DMS 273 treated with DMSO at 0.1 percent for 48 hours (cell line): Measurements from ENCODE around the gene CASP12.
"Not testable (repeated sequence)": the region's sequence is repeated elsewhere in the genome, so short reads cannot be mapped to it uniquely, and the experiment has no call there.

ENCODE experiments used
- DNase-seq: peaks from one replicate; lab custom pipeline; 2025; lab: John Stamatoyannopoulos, UW

Gene CASP12

DNA sequence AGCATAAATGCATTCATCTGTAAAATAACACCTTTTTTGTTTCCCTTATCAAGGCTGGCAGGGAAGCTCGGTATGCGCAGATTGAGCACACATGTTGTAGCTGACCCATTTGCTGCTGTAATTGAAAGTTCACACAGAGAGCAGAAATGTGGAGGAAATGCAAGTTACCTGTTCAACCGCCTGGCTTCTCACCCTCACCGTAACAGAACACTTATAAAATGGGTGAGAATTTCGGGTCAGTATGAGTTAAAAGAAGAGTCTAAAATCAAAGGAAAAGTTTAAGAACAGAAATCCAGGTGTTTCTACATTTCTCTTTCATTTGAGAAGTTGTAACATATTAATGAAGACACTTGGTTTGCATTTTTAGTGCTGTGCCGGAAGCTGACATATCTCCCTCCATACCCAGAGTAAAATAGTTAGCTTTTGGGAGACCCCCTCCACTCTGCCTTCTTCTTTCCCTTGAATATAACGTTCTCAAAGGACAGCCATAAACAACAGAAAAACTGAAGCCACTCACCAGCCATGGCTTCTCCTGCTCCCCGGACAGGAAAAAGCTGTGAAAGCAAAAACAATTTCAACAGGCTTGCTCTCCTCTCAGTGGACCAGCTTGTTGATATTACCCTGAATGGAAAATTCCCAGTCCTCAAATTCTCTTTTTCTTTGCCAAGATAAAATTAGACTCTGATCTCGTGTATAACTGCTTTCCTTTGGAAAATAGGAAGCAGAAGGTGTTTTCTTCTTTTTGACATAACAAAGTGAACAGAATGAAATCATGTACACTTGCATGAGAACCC lies at the start of gene CASP12:
CASP12 (minus strand) TSS at position 570 of the 794 bp plus-strand sequence.
- no peak for DNase-seq

DNA sequence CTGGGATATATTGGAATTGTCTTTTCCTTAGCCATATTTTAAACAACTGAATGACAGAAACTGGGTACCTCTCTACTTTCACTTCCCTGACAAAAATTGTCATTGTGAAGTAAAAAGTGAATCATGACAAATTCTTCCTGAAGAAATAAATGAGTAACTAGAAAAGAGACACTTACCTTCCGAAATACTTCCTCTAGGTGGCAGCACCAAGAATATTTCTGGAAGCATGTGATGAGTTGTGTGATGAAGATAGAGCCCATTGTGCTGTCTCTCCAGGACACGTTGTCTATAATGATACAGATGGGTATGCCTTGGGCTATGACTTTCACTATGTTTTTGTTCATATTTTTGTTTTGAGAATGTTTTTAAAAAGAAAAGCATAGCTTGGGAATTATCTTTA lies 48.6 kb upstream of the CASP12 start:
- no peak for DNase-seq

GRCh38 chr11:104944076-104944475 lies 45.8 kb upstream of the CASP12 start:
- DNase-seq, result no peak

- no peak for DNase-seq
Observed at GRCh38 chr11:104943561-104943960, 45.3 kb upstream of the CASP12 start.

DNA sequence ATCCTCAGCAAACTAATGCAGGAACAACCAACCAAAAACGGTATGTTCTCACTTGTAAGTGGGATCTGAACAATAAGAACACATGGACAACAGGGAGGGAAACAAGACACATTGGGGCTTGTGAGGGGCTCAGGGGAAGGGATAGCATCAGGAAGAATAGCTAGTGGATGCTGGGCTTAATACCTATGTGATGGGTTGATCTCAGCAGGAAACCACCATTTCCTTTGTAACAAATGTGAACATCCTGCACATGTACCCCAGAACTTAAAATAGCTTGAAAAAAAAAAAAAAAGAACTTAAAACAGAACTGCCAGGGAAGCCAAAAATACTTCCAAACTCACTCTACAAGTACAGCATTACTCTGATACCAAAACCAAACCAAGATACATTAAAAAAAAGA lies 36.3 kb upstream of the CASP12 start:
- no peak for DNase-seq

- DNase-seq, result not testable (repeated sequence)
Observed at GRCh38 chr11:104934073-104934472, 35.8 kb upstream of the CASP12 start.

DNA sequence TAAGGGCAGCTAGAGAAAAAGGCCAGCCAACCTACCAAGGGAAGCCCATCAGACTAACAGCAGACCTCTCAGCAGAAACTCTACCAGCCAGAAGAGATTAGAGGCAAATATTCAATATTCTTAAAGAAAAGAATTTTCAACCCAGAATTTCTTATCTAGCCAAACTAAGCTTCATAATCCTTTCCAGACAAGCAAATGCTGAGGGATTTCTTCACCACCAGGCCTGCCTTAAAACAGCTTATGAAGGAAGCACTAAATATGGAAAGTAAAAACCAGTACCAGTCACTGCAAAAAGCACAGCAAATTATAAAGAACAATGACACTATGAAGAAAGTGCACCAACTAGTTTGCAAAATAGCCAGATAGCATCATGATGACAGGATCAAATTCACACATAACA lies 30.6 kb upstream of the CASP12 start:
- DNase-seq, result no peak

GRCh38 chr11:104926771-104927611 lies 28.7 kb upstream of the CASP12 start:
- no peak for DNase-seq

DNA sequence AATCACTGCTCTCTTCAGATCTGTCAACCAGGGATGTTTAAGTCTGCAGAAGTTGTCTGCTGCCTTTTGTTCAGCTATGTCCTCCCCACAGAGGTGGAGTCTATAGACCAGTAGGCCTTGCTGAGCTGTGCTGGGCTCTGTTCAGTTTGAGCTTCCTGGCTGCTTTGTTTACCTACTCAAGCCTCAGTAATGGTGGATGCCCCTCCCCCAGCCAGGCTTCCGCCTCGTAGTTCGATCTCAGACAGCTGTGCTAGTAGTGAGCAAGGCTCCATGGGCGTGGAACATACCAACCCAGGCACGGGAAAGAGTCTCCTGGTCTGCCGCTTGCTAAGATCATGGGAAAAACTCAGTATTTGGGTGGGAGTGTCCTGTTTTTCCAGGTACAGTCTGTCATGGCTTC lies 27.6 kb upstream of the CASP12 start:
- no peak for DNase-seq

DNA sequence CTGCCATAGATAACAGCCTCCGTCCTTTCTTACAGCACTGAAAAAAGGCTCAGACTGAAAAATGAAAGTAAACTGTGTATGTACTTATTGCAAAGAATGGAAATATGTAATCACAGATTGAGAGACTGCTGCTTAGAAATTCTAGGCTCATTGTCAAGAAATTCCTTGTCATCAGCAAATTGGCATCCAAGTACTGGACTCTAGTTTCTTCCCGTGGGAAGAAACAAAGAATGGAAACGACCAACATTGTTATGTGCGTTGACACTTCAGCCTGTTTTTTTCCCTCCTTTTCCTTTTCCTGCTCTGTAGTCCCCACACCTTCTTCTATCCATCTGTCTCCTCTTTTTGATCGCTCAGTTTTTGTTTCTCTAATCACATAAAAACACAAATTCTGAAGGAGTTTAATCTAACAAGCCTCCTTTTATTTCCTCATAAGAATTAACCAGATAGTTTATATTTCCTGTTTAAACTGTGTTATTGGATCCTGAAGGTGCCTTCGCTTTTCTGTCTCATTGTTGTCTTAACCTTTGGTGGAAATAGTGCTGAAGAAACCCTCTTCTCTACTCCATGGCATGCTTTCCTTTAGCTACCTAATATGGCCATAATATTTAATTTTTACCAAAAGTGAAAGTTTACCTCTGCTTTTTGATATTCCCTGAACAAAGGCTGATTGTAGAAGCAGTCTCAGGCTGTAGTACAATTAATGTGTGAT lies 20.0 kb upstream of the CASP12 start:
- DNase-seq, result no peak

- no peak for DNase-seq
Observed at GRCh38 chr11:104917271-104918112, 19.2 kb upstream of the CASP12 start.

DNA sequence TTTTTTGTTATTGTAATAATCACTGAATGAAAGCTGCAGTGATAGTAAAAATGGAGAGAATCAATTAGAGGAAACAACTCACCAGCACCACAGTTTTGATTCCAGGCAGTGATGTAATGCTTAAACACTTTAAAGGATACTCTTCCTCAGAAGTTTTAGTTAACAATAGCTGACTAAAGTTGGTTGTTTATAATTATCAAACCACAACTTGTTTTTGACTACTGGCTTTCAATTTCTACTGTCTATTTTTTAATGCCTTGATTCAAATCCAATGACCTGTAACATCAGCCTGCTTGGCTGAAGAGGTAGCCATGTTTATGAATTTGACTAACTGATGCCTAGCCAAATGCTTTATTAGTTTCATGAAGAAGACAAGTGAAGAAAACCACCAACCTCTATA lies 18.2 kb upstream of the CASP12 start:
- no peak for DNase-seq

GRCh38 chr11:104912102-104912501 lies 13.8 kb upstream of the CASP12 start:
- DNase-seq, result no peak

DNA sequence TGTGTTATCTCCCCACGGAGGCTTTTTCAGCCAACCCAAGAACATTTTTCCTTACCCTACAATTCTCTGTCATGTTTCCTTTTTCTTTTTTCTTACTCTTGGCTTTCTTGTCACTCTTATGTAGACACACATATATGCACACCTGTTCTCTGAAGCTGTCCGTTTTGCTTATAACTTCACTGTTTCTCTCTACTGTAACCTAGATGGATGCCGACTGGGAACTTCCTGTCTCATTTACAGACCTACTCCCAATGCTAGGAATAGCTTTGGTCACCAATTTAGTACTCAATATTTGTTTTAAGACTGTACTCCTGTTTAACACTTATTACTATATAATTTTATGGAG lies 9.9 kb upstream of the CASP12 start:
- DNase-seq, result no peak

DNA sequence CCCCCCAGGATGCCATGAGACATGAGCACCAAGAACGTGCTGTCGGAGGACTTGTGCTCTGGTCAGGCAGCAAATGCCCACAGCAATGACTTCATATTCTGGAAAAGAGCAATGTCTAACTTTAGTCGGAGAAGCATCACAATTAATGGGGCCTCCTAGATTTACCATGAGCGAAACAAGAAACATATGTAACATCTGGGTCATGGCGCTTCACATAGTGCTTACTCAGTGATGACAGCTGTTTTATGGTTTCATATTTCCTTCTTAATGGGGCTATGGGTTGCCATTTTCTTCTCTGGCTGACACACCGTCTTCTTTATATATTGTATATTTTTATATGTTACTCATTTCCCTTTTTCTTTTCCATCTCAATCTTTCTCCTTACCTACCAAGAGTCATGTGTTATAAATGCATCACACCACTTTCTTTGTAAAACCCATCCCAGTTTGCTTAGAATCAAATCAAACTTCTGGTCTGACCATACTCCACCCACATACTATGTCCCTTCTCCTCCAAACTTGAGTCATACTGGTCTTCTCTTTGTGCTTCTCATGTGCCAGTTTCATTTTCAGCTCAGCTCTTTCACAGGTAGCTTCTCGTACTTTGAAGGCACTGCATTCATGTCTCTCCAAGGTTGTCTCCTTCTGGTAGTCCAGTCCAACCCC lies 9.4 kb upstream of the CASP12 start:
- DNase-seq, result no peak

DNA sequence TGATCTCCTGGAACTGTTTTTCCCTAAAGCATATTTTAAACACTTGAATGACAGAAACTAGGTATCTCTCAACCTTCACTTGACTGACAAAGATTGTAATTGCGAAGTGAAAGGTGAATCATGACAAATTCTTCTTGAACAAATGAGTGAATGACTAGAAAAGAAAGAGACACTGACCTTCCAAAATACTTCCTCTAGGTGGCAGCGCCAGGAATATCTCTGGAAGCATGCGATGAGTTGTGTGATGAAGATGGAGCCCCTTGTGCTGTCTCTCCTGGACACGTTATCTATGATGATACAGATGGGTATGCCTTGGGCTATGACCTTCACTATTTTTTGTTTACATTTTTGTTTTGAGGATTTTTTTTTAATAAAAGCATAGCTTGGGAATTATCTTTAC lies 7.0 kb upstream of the CASP12 start:
- no peak for DNase-seq

DNA sequence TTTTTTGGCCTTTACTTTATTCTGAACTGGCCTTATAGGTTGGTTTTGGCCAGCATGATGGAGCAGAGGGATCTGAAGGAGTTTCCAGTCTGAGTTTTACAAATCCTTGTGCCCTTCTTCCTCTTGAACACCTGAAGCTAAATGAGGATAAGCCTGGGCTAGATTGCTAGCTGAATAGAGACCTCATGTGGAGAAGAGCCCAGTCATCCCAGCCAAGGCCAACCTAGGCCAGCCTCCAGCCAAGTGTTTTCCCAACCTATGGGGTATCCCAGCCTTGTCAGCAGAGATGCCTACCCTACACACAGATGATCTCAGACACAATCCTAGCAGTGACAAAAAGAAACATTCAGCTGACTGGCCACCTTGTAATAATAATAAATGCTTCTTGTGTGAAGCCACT lies 966 bp upstream of the CASP12 start:
- DNase-seq, result no peak

GRCh38 chr11:104898685-104899013 lies 389 bp upstream of the CASP12 start:
- DNase-seq, result no peak

- no peak for DNase-seq
Observed at GRCh38 chr11:104895634-104896033, 2.6 kb downstream of the CASP12 start.

GRCh38 chr11:104893876-104894275 lies 4.4 kb downstream of the CASP12 start:
- no peak for DNase-seq

- DNase-seq, result no peak
Observed at GRCh38 chr11:104892723-104893511, 5.3 kb downstream of the CASP12 start.
